ENCODE results near the gene PKNOX2. TPM values are rescaled to one million over a fixed set of nuclear protein-coding genes. Genes with fewer than 3 reads are reported as not detected.

Gene PKNOX2
- 10 to 100 TPM; 11.6 to 14.9 (median 12.0) TPM for polyA plus RNA-seq (ENCODE audit: insufficient read length in 3 of 3)

GRCh38 chr11:125164422-125165110 is at the start of gene PKNOX2:
PKNOX2 (plus strand) TSS chr11:125164751; CDS start chr11:125351306, 186,555 bp downstream.
- DNase-seq (ENCODE audit: low read depth in 3 of 3, low spot score in 2 of 3) = no peak

- no peak for DNase-seq (ENCODE audit: low read depth in 3 of 3, low spot score in 2 of 3)
Measured at GRCh38 chr11:125117429-125117828, 47.1 kb upstream of the PKNOX2 start.

- DNase-seq (ENCODE audit: low read depth in 3 of 3, low spot score in 2 of 3) = no peak
Measured at GRCh38 chr11:125123194-125123946, 41.2 kb upstream of the PKNOX2 start.

- no peak for DNase-seq (ENCODE audit: low read depth in 3 of 3, low spot score in 2 of 3)
Measured at GRCh38 chr11:125123947-125124617, 40.5 kb upstream of the PKNOX2 start.

- DNase-seq (ENCODE audit: low read depth in 3 of 3, low spot score in 2 of 3) = no peak
Measured at GRCh38 chr11:125124618-125124992, 39.9 kb upstream of the PKNOX2 start.

GRCh38 chr11:125128450-125128849 is 36.1 kb upstream of the PKNOX2 start:
- DNase-seq (ENCODE audit: low read depth in 3 of 3, low spot score in 2 of 3) = no peak

GRCh38 chr11:125129316-125129993 is 35.1 kb upstream of the PKNOX2 start:
- no peak for DNase-seq (ENCODE audit: low read depth in 3 of 3, low spot score in 2 of 3)

GRCh38 chr11:125132071-125132470 is 32.5 kb upstream of the PKNOX2 start:
- DNase-seq (ENCODE audit: low read depth in 3 of 3, low spot score in 2 of 3) = no peak

GRCh38 chr11:125132596-125132995 is 32.0 kb upstream of the PKNOX2 start:
- no peak for DNase-seq (ENCODE audit: low read depth in 3 of 3, low spot score in 2 of 3)

- no peak for DNase-seq (ENCODE audit: low read depth in 3 of 3, low spot score in 2 of 3)
Measured at GRCh38 chr11:125136001-125136400, 28.6 kb upstream of the PKNOX2 start.

- DNase-seq (ENCODE audit: low read depth in 3 of 3, low spot score in 2 of 3) = no peak
Measured at GRCh38 chr11:125138966-125139365, 25.6 kb upstream of the PKNOX2 start.

- DNase-seq (ENCODE audit: low read depth in 3 of 3, low spot score in 2 of 3) = no peak
Measured at GRCh38 chr11:125139778-125140177, 24.8 kb upstream of the PKNOX2 start.

GRCh38 chr11:125140233-125140632 is 24.3 kb upstream of the PKNOX2 start:
- no peak for DNase-seq (ENCODE audit: low read depth in 3 of 3, low spot score in 2 of 3)

GRCh38 chr11:125141178-125141577 is 23.4 kb upstream of the PKNOX2 start:
- no peak for DNase-seq (ENCODE audit: low read depth in 3 of 3, low spot score in 2 of 3)

- DNase-seq (ENCODE audit: low read depth in 3 of 3, low spot score in 2 of 3) = no peak
Measured at GRCh38 chr11:125141686-125142535, 22.6 kb upstream of the PKNOX2 start.

- no peak for DNase-seq (ENCODE audit: low read depth in 3 of 3, low spot score in 2 of 3)
Measured at GRCh38 chr11:125146232-125146631, 18.3 kb upstream of the PKNOX2 start.

- DNase-seq (ENCODE audit: low read depth in 3 of 3, low spot score in 2 of 3) = no peak
Measured at GRCh38 chr11:125147280-125147679, 17.3 kb upstream of the PKNOX2 start.

- DNase-seq (ENCODE audit: low read depth in 3 of 3, low spot score in 2 of 3) = no peak
Measured at GRCh38 chr11:125148011-125148410, 16.5 kb upstream of the PKNOX2 start.

- DNase-seq (ENCODE audit: low read depth in 3 of 3, low spot score in 2 of 3) = no peak
Measured at GRCh38 chr11:125148743-125149142, 15.8 kb upstream of the PKNOX2 start.

- no peak for DNase-seq (ENCODE audit: low read depth in 3 of 3, low spot score in 2 of 3)
Measured at GRCh38 chr11:125153837-125154236, 10.7 kb upstream of the PKNOX2 start.

All from right renal cortex interstitium (tissue), 3 donors.